Placental pericyte (primary cell): ENCODE results near the gene FCAR. TPM values are rescaled to one million over a fixed set of nuclear protein-coding genes. Genes with fewer than 3 reads are reported as not detected.
A peak's percentile ranks its signal among the peaks of the same experiment; 100 is the strongest.

ENCODE experiments used
- small RNA-seq: library from RNA; depleted of rRNA; stranded (forward); fragments of <200 nt; gene quantifications from one replicate; pipeline ENCODE3, GENCODE V24; 2012; ENCODE audit warnings: low replicate concordance
- total RNA-seq: library from RNA; depleted of rRNA; stranded (reverse); fragments of >200 nt; gene quantifications from 2 replicates; pipeline ENCODE4 v1.2.3, GENCODE V29; 2012

The FCAR gene
- total RNA-seq, result not detected in 2 replicates

DNA sequence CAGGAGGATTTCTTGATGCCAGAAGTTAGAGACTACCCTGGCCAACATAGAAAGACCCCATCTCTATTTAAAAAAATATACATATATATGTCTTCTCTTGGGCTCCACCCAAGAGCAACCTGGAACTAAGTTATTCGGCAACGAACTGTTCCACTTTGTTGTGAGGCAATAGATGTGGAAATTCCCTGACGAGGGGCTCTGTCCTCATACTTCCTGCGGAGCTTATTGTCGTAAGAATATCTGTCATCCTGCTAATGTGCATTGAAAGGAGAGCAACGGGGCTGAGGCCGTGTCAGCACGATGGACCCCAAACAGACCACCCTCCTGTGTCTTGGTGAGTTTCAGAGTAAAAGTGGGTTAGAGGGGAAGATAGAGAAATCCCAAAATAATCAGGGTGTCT, at the start of gene FCAR:
Gene FCAR, plus strand, starts transcription at position 246 of the 400 bp plus-strand sequence. Its CDS starts 55 bp downstream, at position 301.

DNA sequence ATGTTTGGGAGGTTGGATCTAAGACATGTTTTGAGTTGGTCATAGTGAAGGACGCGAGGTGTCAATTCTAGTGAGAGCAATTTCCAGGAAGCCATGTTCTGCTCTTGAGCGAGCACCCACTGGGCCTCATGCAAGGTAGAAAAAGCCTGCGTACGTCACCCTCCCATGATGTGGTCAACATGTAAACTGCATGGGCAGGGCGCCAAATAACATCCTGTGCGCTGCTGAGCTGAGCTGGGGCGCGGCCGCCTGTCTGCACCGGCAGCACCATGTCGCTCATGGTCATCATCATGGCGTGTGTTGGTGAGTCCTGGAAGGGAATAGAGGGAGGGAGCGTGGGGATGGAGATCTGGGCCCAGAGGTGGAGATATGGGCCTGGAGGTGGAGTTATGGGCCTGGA, 41.5 kb upstream of the FCAR start, which contains the start of gene KIR2DS4:
Gene KIR2DS4, plus strand, starts transcription at position 181 of the 400 bp plus-strand sequence.

GRCh38 chr19:54850061-54850640, 23.9 kb upstream of the FCAR start, which contains the start of gene KIR3DL2:
Gene KIR3DL2, plus strand, starts transcription at chr19:54850443. Its CDS starts 33 bp downstream, at chr19:54850476.

DNA sequence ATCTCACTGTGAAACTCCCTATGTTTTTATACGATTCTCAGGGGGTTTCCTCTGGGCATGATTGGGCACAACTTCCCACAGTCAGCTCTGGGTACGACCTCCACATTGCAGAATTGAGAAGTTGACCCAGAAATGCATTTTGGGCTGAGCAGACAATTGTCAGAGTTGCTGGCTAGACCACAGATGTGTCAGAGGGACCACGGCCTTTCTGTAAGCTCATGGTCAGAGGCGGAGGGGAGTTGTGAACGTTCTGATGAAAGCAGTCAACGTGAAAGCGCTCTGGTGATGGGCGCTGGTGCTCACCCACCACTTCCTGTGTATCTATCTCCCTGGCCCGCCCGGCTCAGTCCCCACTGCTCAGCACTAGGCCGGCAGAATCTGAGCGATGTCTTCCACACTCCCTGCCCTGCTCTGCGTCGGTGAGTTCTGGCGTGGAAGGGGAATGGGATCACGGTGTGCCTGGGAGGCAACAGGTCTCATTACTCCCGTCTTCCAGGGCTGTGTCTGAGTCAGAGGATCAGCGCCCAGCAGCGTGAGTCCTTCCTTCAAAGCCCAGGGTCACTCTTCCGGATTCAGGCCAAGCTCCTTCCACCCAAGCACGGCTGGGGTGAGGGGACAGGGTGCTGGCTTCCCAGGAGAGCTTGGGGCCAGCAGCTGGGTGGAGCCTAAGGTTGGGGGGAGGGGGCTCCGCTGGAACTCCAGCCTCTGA, 31.9 kb downstream of the FCAR start, which contains the start of gene NCR1:
Gene NCR1, plus strand, starts transcription at position 346 of the 709 bp plus-strand sequence. Its CDS starts 40 bp downstream, at position 386.

Small RNA genes within 50 kb of the gene (small RNA-seq; reads per million reads assigned to genes)
- gene RNU6-222P, result 0.94 reads per million, percentile 42 among the genes with 10 or more reads in this experiment

Other genes with a start within 250 kb of the FCAR start
- not detected in 2 replicates for gene LILRB1, start 243.8 kb upstream of the FCAR start, total RNA-seq
- gene LILRB4, start 211.2 kb upstream of the FCAR start, total RNA-seq, result 0.14 TPM in 1 of 2 replicates, not detected in the other
- gene KIR3DL3, start 149.8 kb upstream of the FCAR start, total RNA-seq, result not detected in 2 replicates
- gene KIR2DL3, start 135.7 kb upstream of the FCAR start, total RNA-seq, result not detected in 2 replicates
- gene KIR2DL1, start 104.4 kb upstream of the FCAR start, total RNA-seq, result not detected in 2 replicates
- gene KIR2DL4, start 70.6 kb upstream of the FCAR start, total RNA-seq, result not detected in 2 replicates
- not detected in 2 replicates for gene KIR3DL1, start 57.8 kb upstream of the FCAR start, total RNA-seq
- gene KIR2DS4, start 41.6 kb upstream of the FCAR start, total RNA-seq, result not detected in 2 replicates
- gene KIR3DL2, start 23.8 kb upstream of the FCAR start, total RNA-seq, result not detected in 2 replicates
- gene NCR1, start 31.9 kb downstream of the FCAR start, total RNA-seq, result not detected in 2 replicates
- gene NLRP7, start 73.3 kb downstream of the FCAR start, total RNA-seq, result not detected in 2 replicates
- gene NLRP2, start 92.1 kb downstream of the FCAR start, total RNA-seq, result 10.3 and 12.2 TPM in 2 replicates
- gene GP6, start 164.0 kb downstream of the FCAR start, total RNA-seq, result 0.22 TPM in 1 of 2 replicates, not detected in the other
- gene RDH13, start 188.9 kb downstream of the FCAR start, total RNA-seq, result 4.4 and 9.2 TPM in 2 replicates
- 0.88 and 3.1 TPM in 2 replicates for gene EPS8L1, start 201.6 kb downstream of the FCAR start, total RNA-seq
- 86.5 and 91.7 TPM in 2 replicates for gene PPP1R12C, start 243.4 kb downstream of the FCAR start, total RNA-seq